RWPE2 (cell line): ENCODE measurements around the gene RCBTB2.

Experiments
- ATAC-seq: fragments of 200-7000 bp; cut with Tn5 transposase; 3 replicates; pipeline ENCODE4 v1.9.1; 2021; ENCODE audit warnings: low read depth
- DNase-seq: peaks from one replicate; pipeline ENCODE4 v3.0.0-alpha.2; 2020; ENCODE audit warnings: low spot score
- H3K27ac ChIP-seq: fragments of 450-650 bp; 2 replicates; pipeline ENCODE4 v1.5.1; 2017; ENCODE audit warnings: mild to moderate bottlenecking; ENCODE audit not compliant: poor library complexity, severe bottlenecking
- H3K27me3 ChIP-seq: fragments of 250-450 bp; sonication (Bioruptor Pico); 2 replicates; pipeline ENCODE4 v1.5.1; 2021; ENCODE audit warnings: mild to moderate bottlenecking, moderate library complexity; ENCODE audit not compliant: insufficient read depth, poor library complexity, severe bottlenecking
- H3K36me3 ChIP-seq: fragments of 250-450 bp; sonication (Bioruptor Pico); 2 replicates; pipeline ENCODE4 v1.5.1; 2020; ENCODE audit warnings: low read depth, mild to moderate bottlenecking, moderate library complexity
- H3K4me1 ChIP-seq: fragments of 250-450 bp; sonication (Bioruptor Pico); 2 replicates; pipeline ENCODE4 v1.5.1; 2021; ENCODE audit warnings: mild to moderate bottlenecking, moderate library complexity; ENCODE audit not compliant: insufficient read depth, poor library complexity, severe bottlenecking
- H3K4me3 ChIP-seq: fragments of 250-450 bp; sonication (Bioruptor Pico); 2 replicates; pipeline ENCODE4 v1.5.1; 2021; ENCODE audit warnings: mild to moderate bottlenecking, moderate library complexity; ENCODE audit not compliant: severe bottlenecking
- H3K9me3 ChIP-seq: fragments of 250-450 bp; sonication (Bioruptor Pico); 2 replicates; pipeline ENCODE4 v1.5.1; 2021; ENCODE audit warnings: mild to moderate bottlenecking, moderate library complexity; ENCODE audit not compliant: severe bottlenecking
- TF ChIP-seq, protein P1 (sequence below): fragments of 450-650 bp; IDR thresholded peaks from one replicate; pipeline ENCODE4 v1.5.1; 2017; ENCODE audit warnings: mild to moderate bottlenecking, moderate library complexity; ENCODE audit not compliant: poor library complexity, severe bottlenecking

Gene RCBTB2

DNA sequence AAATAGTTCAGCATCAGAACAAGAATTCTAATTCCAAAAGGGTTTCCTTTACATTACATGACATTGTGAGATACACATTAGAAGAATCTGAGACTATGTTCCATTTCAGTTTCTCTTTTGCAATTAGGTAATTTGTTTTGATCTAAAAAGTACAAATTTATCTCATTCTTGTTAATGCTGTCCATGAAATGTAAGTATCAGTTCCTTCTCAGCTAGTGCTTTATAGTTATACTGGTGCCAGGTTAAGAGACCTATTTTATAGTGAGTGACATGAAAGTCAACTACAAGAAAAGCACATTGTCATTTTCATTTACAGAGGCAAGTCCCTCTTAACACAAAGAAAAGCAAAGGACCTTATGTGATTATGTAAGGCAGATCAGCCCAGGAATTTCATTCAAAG is 43.9 kb downstream of the RCBTB2 start:
- Histone ChIP-seq H3K27me3 (no peaks in the 10 kb centered on the region), H3K4me1 (peaks cover 13% of the 10 kb centered on the region), H3K27ac (no peak overlapping the region), H3K4me3 (no peak overlapping the region), H3K9me3 (no peaks in the 10 kb centered on the region), H3K36me3 (no peaks in the 10 kb centered on the region)
- no peak for ATAC-seq
- TF ChIP-seq, protein P1, sequence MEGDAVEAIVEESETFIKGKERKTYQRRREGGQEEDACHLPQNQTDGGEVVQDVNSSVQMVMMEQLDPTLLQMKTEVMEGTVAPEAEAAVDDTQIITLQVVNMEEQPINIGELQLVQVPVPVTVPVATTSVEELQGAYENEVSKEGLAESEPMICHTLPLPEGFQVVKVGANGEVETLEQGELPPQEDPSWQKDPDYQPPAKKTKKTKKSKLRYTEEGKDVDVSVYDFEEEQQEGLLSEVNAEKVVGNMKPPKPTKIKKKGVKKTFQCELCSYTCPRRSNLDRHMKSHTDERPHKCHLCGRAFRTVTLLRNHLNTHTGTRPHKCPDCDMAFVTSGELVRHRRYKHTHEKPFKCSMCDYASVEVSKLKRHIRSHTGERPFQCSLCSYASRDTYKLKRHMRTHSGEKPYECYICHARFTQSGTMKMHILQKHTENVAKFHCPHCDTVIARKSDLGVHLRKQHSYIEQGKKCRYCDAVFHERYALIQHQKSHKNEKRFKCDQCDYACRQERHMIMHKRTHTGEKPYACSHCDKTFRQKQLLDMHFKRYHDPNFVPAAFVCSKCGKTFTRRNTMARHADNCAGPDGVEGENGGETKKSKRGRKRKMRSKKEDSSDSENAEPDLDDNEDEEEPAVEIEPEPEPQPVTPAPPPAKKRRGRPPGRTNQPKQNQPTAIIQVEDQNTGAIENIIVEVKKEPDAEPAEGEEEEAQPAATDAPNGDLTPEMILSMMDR, result no peak
- no peak for DNase-seq

DNA sequence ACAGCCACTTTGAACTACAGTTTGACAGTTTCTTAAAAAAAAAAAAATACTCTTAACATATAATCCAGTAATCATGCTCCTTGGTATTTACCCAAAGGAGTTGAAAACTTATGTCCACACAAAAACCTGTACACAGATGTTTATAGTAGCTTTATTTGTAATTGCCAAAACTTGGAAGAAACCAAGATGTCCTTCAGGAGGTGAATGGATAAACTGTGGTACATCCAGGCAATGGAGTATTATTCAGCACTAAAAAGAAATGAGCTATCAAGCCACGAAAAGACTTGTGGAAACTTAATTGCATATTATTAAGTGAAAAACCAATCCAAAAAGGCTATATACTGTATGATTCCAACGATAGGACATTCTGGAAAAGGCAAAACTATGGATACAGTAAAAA is 44.9 kb downstream of the RCBTB2 start:
- peaks cover 9% of the 10 kb centered on the region for H3K4me1 ChIP-seq
- TF ChIP-seq, protein P1, result no peak
- H3K4me3 ChIP-seq, result no peak overlapping the region
- no peaks in the 10 kb centered on the region for H3K9me3 ChIP-seq
- no peaks in the 10 kb centered on the region for H3K36me3 ChIP-seq
- ATAC-seq (no peak), DNase-seq (no peak)
- H3K27me3 ChIP-seq, result no peaks in the 10 kb centered on the region
- no peak overlapping the region for H3K27ac ChIP-seq

- H3K27ac ChIP-seq, result no peak overlapping the region
- no peaks in the 10 kb centered on the region for H3K27me3 ChIP-seq
- no peaks in the 10 kb centered on the region for H3K9me3 ChIP-seq
- TF ChIP-seq, protein P1, result no peak
- DNase-seq (no peak), ATAC-seq (no peak)
- no peaks in the 10 kb centered on the region; the same call in 1 of the 2 replicates for H3K36me3 ChIP-seq
- no peak overlapping the region for H3K4me3 ChIP-seq
- H3K4me1 ChIP-seq, result peaks cover 9% of the 10 kb centered on the region
Observed at GRCh38 chr13:48486836-48487235, 46.0 kb downstream of the RCBTB2 start.

DNA sequence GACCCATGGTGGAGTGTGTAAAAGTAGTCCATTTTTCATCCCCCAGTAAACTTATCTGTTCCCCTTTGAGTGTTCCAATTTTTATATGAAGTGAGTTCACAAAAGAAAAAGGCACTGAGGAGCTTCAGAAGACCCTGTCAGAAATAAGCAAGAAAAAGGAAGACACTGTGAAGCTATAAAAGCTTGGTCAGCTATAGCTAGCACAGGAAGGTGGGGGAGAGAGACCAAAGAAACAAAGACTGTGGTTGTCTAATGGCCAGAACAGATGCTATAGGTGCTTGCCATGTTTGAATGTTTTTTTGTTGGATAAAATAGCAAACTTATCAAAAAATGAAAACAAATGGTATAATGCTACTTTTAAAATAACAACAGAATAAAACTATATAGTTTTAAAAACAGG is 46.5 kb downstream of the RCBTB2 start:
- no peak overlapping the region for H3K27ac ChIP-seq
- no peak for DNase-seq
- peaks cover 1% of the 10 kb centered on the region; the same call in 1 of the 2 replicates for H3K36me3 ChIP-seq
- no peak overlapping the region for H3K4me3 ChIP-seq
- no peaks in the 10 kb centered on the region for H3K9me3 ChIP-seq
- H3K4me1 ChIP-seq, result peaks cover 9% of the 10 kb centered on the region
- H3K27me3 ChIP-seq, result no peaks in the 10 kb centered on the region
- no peak for ATAC-seq
- TF ChIP-seq, protein P1, result no peak

- DNase-seq (no peak), ATAC-seq (no peak)
- H3K9me3 ChIP-seq, result no peaks in the 10 kb centered on the region
- TF ChIP-seq, protein P1, result no peak
- H3K27ac ChIP-seq, result no peak overlapping the region
- no peak overlapping the region for H3K4me3 ChIP-seq
- H3K4me1 ChIP-seq, result peaks cover 5% of the 10 kb centered on the region
- H3K36me3 ChIP-seq, result peaks cover 5% of the 10 kb centered on the region; the same call in 1 of the 2 replicates
- H3K27me3 ChIP-seq, result no peaks in the 10 kb centered on the region
Observed at GRCh38 chr13:48485432-48485831, 47.4 kb downstream of the RCBTB2 start.
